ENCODE measurements around the gene CD79A.
"Not testable (repeated sequence)": the region's sequence is repeated elsewhere in the genome, so short reads cannot be mapped to it uniquely, and the experiment has no call there.

Gene CD79A

GRCh38 chr19:41906916-41907680, 30.0 kb downstream of the CD79A start:
- DNase-seq: no peak

- DNase-seq: no peak
These were observed 31.0 kb downstream of the CD79A start for GRCh38 chr19:41907994-41908615.

- no peak for DNase-seq
These were observed 31.8 kb downstream of the CD79A start for GRCh38 chr19:41908724-41909464.

GRCh38 chr19:41909706-41910105, 32.6 kb downstream of the CD79A start:
- DNase-seq: no peak

GRCh38 chr19:41910240-41910991, 33.3 kb downstream of the CD79A start:
- no peak for DNase-seq

GRCh38 chr19:41910992-41911888, 34.2 kb downstream of the CD79A start:
- DNase-seq: no peak

- DNase-seq: no peak
These were observed 35.0 kb downstream of the CD79A start for GRCh38 chr19:41911889-41912731.

- DNase-seq: no peak
These were observed 35.9 kb downstream of the CD79A start for GRCh38 chr19:41912899-41913537.

GRCh38 chr19:41913538-41914423, 36.7 kb downstream of the CD79A start:
- no peak for DNase-seq

- DNase-seq: not testable (repeated sequence)
These were observed 37.4 kb downstream of the CD79A start for GRCh38 chr19:41914424-41914834.

GRCh38 chr19:41915021-41915775, 38.1 kb downstream of the CD79A start:
- no peak for DNase-seq

GRCh38 chr19:41915776-41916414, 38.8 kb downstream of the CD79A start:
- DNase-seq: no peak

GRCh38 chr19:41917676-41918075, 40.6 kb downstream of the CD79A start:
- no peak for DNase-seq

- DNase-seq: no peak
These were observed 41.0 kb downstream of the CD79A start for GRCh38 chr19:41918095-41918494.

- no peak for DNase-seq
These were observed 41.7 kb downstream of the CD79A start for GRCh38 chr19:41918653-41919244.

- no peak for DNase-seq
These were observed 43.1 kb downstream of the CD79A start for GRCh38 chr19:41919948-41920712.
